ENCODE measurements around the gene DDX27. TPM values are rescaled to one million over a fixed set of nuclear protein-coding genes. Genes with fewer than 3 reads are reported as not detected.
A peak's percentile ranks its signal among the peaks of the same experiment; 100 is the strongest.

The DDX27 gene
- total and polyA plus RNA-seq, 2 of the 8 experiments (the other 6 are each of a cell fraction or from before 2014, with no cell fraction given): 42.7 to 51.0 TPM

DNA sequence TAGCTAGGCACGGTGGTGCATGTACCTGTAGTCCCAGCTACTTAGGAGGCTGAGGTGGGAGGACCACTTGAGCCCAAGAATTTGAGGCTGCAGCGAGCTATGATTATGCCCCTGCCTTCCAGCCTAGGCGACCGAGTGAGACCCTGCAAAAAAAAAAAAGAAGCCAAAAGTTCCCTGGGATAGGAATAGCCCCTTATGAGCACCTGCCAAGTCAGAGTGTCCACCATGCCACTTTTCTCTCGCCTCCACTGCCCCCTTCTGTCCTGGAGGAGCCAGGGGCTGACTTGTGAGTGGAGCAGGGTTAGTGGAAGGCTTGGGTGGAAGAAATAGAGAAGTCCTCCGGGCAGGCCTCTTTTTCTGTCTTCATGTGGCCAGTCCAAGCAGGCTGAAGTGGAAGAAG, 12.1 kb upstream of the DDX27 start:
- Histone ChIP-seq H4K91ac (replicated peaks; ENCODE audit: insufficient read length, low read length) (no peak overlapping the region), H3K27ac (ENCODE audit: low read depth, low read length) (no peak overlapping the region), H4K20me1 (replicated peaks in 1 of 2; ENCODE audit: control insufficient read depth in 1 of 2, insufficient read depth in 2 of 2, low read length in 2 of 2) (no peaks in the 10 kb centered on the region), H3K23ac (ENCODE audit: insufficient read length) (no peak overlapping the region), H2BK15ac (ENCODE audit: low read length) (no peak overlapping the region), H3K79me2 (ENCODE audit: control insufficient read depth in 1 of 2, insufficient read depth in 2 of 2, low read length in 2 of 2) (no peaks in the 10 kb centered on the region), H2AFZ (ENCODE audit: low read length) (no peak overlapping the region), H3K79me1 (ENCODE audit: low read depth, low read length) (no peaks in the 10 kb centered on the region), H3K9me3 (ENCODE audit: insufficient read depth in 2 of 2, low read depth in 1 of 2, low read length in 1 of 2) (peaks cover 0 to 3% of the 10 kb centered on the region in 2 experiments; a peak in 2 of 4 replicates), H4K5ac (ENCODE audit: insufficient read length, low read depth, low read length) (no peak overlapping the region), H3K18ac (ENCODE audit: extremely low read depth, low read length) (no peak overlapping the region), H2BK20ac (ENCODE audit: low read length) (no peak overlapping the region), H3K4ac (replicated peaks; ENCODE audit: insufficient read length, low read depth, low read length) (no peak overlapping the region), H2AK5ac (ENCODE audit: low read depth, low read length) (no peak overlapping the region), H4K8ac (ENCODE audit: extremely low read depth, insufficient read depth, low read length) (peak overlapping the region; percentile 68; the same call in 1 of the 2 replicates), H3K36me3 (ENCODE audit: control insufficient read depth in 2 of 4, insufficient read depth in 4 of 4, low read length in 3 of 4) (no peaks in the 10 kb centered on the region), H2BK5ac (ENCODE audit: low read depth, low read length) (no peak overlapping the region), H3K4me3 (ENCODE audit: extremely low read depth in 1 of 4, insufficient read depth in 2 of 4, low read depth in 3 of 4, low read length in 4 of 4) (no peak overlapping the region), H3K4me2 (ENCODE audit: insufficient read depth in 1 of 2, low read depth in 2 of 2, low read length in 2 of 2) (no peak overlapping the region), H3K14ac (ENCODE audit: insufficient read length) (no peak overlapping the region), H3K4me1 (replicated peaks in 1 of 4; ENCODE audit: control insufficient read depth in 3 of 4, insufficient read depth in 4 of 4, low read length in 3 of 4) (0 out of 7 replicates have a peak, but pooled peaks cover 0 to 2% (median 0%) of the 10 kb centered on the region in 4 experiments), H3K9ac (replicated peaks in 1 of 4; ENCODE audit: extremely low read depth in 1 of 4, low read depth in 3 of 4, low read length in 3 of 4) (no peak overlapping the region), H3K27me3 (replicated peaks in 1 of 4; ENCODE audit: control insufficient read depth in 3 of 4, extremely low read depth in 1 of 4, insufficient read depth in 3 of 4, low read length in 3 of 4) (no peaks in the 10 kb centered on the region), H2BK120ac (replicated peaks; ENCODE audit: low read depth, low read length) (no peak overlapping the region), H3K56ac (replicated peaks; ENCODE audit: insufficient read length, low read depth, low read length) (no peak overlapping the region), H2BK12ac (ENCODE audit: low read depth, low read length) (no peak overlapping the region), H3K23me2 (ENCODE audit: low read depth, low read length) (no peaks in the 10 kb centered on the region)
- FAIRE-seq (no peak), DNase-seq (ENCODE audit: low read depth in 1 of 2, low spot score in 2 of 2) (peak; percentile 25 to 59)
- TF ChIP-seq YY1 (IDR thresholded peaks at IDR 0.05; ENCODE audit: low read depth, low read length) (peak; percentile 56; the same call in 1 of the 2 replicates), SP2 (IDR thresholded peaks at IDR 0.05; ENCODE audit: low read length) (peak; percentile 32; the same call in 1 of the 2 replicates), MAFK (IDR thresholded peaks at IDR 0.05; ENCODE audit: low read depth, low read length) (no peak), E2F6 (IDR thresholded peaks at IDR 0.05) (no peak), RAD21 (IDR thresholded peaks at IDR 0.05 in 1 of 2, conservative IDR thresholded peaks at IDR 0.05 in 1 of 2; ENCODE audit: low read depth in 2 of 2, low read length in 2 of 2) (peak; percentile 52 to 63; a peak in 3 of 4 replicates)
- TF ChIP-seq, protein P1, sequence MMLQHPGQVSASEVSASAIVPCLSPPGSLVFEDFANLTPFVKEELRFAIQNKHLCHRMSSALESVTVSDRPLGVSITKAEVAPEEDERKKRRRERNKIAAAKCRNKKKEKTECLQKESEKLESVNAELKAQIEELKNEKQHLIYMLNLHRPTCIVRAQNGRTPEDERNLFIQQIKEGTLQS (IDR thresholded peaks at IDR 0.05; ENCODE audit: insufficient read depth, low read depth, low read length): no peak
- TF ChIP-seq, protein P2, sequence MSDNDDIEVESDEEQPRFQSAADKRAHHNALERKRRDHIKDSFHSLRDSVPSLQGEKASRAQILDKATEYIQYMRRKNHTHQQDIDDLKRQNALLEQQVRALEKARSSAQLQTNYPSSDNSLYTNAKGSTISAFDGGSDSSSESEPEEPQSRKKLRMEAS (IDR thresholded peaks at IDR 0.05): peak; percentile 24; the same call in 1 of the 2 replicates
- TF ChIP-seq, protein P3, sequence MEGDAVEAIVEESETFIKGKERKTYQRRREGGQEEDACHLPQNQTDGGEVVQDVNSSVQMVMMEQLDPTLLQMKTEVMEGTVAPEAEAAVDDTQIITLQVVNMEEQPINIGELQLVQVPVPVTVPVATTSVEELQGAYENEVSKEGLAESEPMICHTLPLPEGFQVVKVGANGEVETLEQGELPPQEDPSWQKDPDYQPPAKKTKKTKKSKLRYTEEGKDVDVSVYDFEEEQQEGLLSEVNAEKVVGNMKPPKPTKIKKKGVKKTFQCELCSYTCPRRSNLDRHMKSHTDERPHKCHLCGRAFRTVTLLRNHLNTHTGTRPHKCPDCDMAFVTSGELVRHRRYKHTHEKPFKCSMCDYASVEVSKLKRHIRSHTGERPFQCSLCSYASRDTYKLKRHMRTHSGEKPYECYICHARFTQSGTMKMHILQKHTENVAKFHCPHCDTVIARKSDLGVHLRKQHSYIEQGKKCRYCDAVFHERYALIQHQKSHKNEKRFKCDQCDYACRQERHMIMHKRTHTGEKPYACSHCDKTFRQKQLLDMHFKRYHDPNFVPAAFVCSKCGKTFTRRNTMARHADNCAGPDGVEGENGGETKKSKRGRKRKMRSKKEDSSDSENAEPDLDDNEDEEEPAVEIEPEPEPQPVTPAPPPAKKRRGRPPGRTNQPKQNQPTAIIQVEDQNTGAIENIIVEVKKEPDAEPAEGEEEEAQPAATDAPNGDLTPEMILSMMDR (IDR thresholded peaks at IDR 0.05; ENCODE audit: control extremely low read depth in 1 of 3, insufficient read depth in 1 of 3, low read depth in 1 of 3, low read length in 3 of 3): peak; percentile 61 to 72 (median 64)
- ChIA-PET CTCF (ENCODE audit: partially characterized antibody) (interaction anchor here (0.6 to 7.1 kb wide), 13 partner anchors 9 to 151 kb away, joined by 3 to 52 read pairs (median 4); partner anchors contain the start of gene STAU1), POLR2A (ENCODE audit: partially characterized antibody) (interaction anchor here (1.2 to 1.8 kb wide), 4 partner anchors 10 to 76 kb away, joined by 3 to 5 read pairs (median 4); partner anchors contain the start of gene DDX27)
- WGBS, 2 experiments (ENCODE audit: extremely low coverage in 1 of 2, insufficient coverage in 1 of 2, insufficient read length in 1 of 2, insufficient replicate concordance in 2 of 2, low coverage in 1 of 2, low lambda C conversion rate in 2 of 2, missing lambda C conversion rate in 1 of 2): 88% methylated on average over 6 of the region's 6 CpGs; no CpG with 5 or more reads in 1 of the 2 experiments

All from H1 (cell line).